Uterus (tissue), 2 donors: Measurements from ENCODE around the gene ABCC4.

Experiments
- POLR2A ChIP-seq, 2 donors: fragments of 450-650 bp; IDR thresholded peaks; one replicate each; pipeline ENCODE4 v1.6.1; 2016; ENCODE audit warnings: antibody characterized with exemption in 2 of 2, mild to moderate bottlenecking in 1 of 2, moderate library complexity in 1 of 2
- TF ChIP-seq, protein P1 (sequence below), 4 experiments: fragments of 200-600 bp in 2 of 4; fragments of 450-650 bp in 2 of 4; sonication (generic) in 2 of 4; IDR thresholded peaks; one replicate each; pipeline ENCODE4 v1.5.1; 2016 to 2019; ENCODE audit warnings: antibody characterized with exemption in 4 of 4, mild to moderate bottlenecking in 2 of 4, moderate library complexity in 1 of 4

DNA sequence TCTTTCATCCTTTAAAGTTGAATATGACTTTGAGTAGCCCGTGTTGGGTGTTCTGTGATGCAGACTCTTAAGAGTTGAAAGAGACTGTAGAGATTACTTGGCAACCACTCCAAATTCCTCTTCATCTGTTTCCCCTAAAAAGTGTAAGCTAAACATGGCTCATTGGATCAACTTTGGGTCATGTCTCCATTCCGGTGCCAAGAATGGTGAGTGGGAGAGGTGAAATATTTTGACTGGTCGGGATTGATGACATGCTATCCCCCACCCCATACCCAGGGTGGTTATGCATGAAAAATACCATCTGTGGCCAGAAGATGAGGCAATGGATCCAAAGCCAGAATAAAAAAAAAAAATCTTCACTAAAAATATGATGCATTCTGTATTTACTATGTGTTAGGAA is 307.6 kb downstream of the ABCC4 start:
- TF ChIP-seq POLR2A (IDR thresholded peaks at IDR 0.05): no peak
- TF ChIP-seq, protein P1, sequence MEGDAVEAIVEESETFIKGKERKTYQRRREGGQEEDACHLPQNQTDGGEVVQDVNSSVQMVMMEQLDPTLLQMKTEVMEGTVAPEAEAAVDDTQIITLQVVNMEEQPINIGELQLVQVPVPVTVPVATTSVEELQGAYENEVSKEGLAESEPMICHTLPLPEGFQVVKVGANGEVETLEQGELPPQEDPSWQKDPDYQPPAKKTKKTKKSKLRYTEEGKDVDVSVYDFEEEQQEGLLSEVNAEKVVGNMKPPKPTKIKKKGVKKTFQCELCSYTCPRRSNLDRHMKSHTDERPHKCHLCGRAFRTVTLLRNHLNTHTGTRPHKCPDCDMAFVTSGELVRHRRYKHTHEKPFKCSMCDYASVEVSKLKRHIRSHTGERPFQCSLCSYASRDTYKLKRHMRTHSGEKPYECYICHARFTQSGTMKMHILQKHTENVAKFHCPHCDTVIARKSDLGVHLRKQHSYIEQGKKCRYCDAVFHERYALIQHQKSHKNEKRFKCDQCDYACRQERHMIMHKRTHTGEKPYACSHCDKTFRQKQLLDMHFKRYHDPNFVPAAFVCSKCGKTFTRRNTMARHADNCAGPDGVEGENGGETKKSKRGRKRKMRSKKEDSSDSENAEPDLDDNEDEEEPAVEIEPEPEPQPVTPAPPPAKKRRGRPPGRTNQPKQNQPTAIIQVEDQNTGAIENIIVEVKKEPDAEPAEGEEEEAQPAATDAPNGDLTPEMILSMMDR (IDR thresholded peaks at IDR 0.05): no peak
